Mucosa of rectum (tissue), 2 donors: ENCODE data around the gene TSPAN32.
A peak's percentile ranks its signal among the peaks of the same experiment; 100 is the strongest.

Experiments used
- H3K27ac ChIP-seq, 2 donors: one replicate each; pipeline ENCODE4 v1.7.0; 2013; ENCODE audit warnings: inconsistent platforms in 2 of 2, low read depth in 2 of 2, low read length in 2 of 2
- H3K27me3 ChIP-seq, 2 donors: one replicate each; pipeline ENCODE4 v1.7.0; 2013; ENCODE audit warnings: low read length in 2 of 2; ENCODE audit not compliant: control insufficient read depth in 2 of 2, insufficient read depth in 2 of 2
- H3K36me3 ChIP-seq, 2 donors: one replicate each; pipeline ENCODE4 v1.7.0; 2013; ENCODE audit warnings: low read length in 2 of 2; ENCODE audit not compliant: control insufficient read depth in 2 of 2, insufficient read depth in 2 of 2
- H3K4me1 ChIP-seq, 2 donors: one replicate each; pipeline ENCODE4 v1.7.0; 2013; ENCODE audit warnings: low read length in 2 of 2, mild to moderate bottlenecking in 1 of 2; ENCODE audit not compliant: control insufficient read depth in 2 of 2, insufficient read depth in 2 of 2
- H3K4me3 ChIP-seq, 2 donors: one replicate each; pipeline ENCODE4 v1.7.0; 2013; ENCODE audit warnings: low read length in 2 of 2
- H3K9ac ChIP-seq, 2 donors: one replicate each; pipeline ENCODE4 v1.7.0; 2013; ENCODE audit warnings: low read length in 2 of 2, low read depth in 1 of 2, mild to moderate bottlenecking in 1 of 2
- H3K9me3 ChIP-seq, 2 donors: one replicate each; pipeline ENCODE4 v1.7.0; 2013; ENCODE audit warnings: low read length in 2 of 2; ENCODE audit not compliant: control insufficient read depth in 2 of 2
- donor health status: healthy.
- donor health status: Normal muscosa, but diverticular disease.

TSPAN32 gene, protein sequence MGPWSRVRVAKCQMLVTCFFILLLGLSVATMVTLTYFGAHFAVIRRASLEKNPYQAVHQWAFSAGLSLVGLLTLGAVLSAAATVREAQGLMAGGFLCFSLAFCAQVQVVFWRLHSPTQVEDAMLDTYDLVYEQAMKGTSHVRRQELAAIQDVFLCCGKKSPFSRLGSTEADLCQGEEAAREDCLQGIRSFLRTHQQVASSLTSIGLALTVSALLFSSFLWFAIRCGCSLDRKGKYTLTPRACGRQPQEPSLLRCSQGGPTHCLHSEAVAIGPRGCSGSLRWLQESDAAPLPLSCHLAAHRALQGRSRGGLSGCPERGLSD

DNA sequence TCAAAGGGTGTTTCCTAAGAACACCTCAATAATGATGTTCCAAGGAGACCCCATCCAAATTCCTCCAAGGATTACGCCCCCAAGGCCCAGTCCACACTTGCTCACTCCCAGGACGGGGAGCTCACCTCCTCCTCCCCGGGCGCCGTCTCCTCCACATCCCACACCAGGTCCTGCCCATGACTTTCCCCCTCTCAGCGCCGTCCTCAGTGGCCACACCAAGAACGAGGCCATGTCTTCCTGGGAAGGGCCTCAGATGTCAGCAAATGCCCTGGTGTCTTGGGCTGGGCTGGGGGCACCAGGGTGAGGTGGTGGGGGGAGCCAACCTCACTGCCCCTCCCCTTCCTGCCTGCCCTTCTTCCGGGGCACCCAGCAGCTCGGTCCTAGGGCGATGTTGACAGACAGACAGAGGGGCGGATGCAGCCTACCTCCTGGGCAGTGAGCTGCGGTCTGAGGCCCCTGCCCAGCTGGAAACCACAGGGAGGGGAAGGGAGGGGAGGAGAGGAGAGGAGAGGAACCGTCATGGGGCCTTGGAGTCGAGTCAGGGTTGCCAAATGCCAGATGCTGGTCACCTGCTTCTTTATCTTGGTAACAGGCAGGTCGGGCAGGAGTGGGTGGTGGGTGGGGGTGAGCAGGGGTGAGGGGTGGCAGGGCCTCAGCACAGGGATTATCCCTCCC lies at the start of gene TSPAN32, which contains the start of gene C11orf21:
Gene TSPAN32 (plus strand): TSS at position 383 of the 675 bp plus-strand sequence. CDS start 137 bp downstream, at position 520.
Gene C11orf21 (minus strand): TSS at position 288 of the 675 bp plus-strand sequence. CDS start 110 bp downstream, at position 178.
- no peaks in the 10 kb centered on the region for H3K36me3 ChIP-seq
- peak within 1 kb of the TSS in 1 of 2 donors; percentile 24 for H3K9ac ChIP-seq
- H3K9me3 ChIP-seq, result no peaks in the 10 kb centered on the region
- no peaks in the 10 kb centered on the region for H3K27me3 ChIP-seq
- peak within 1 kb of the TSS in 1 of 2 donors; percentile 56 for H3K4me3 ChIP-seq
- H3K4me1 ChIP-seq, result peaks cover 7 to 18% of the 10 kb centered on the region in 2 donors
- peak within 1 kb of the TSS in 1 of 2 donors; percentile 58 for H3K27ac ChIP-seq

DNA sequence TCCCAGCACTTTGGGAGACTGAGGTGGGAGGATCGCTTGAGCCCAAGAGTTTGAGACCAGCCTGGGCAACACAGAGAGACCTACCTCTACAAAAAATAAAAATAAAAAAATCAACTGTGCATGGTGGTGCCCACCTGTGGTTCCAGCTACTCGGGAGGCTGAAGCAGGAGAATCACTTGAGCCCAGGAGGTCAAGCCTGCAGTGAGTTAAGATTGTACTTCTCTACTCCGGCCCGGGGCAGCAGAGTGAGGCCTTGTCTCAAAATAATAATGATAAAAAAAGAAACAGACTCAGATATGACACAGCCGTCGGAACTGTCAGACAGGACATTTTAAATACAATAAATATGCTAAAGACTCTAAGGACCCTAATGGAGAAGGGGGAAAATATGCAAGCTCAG lies 49.8 kb upstream of the TSPAN32 start:
- H3K36me3 ChIP-seq, result no peaks in the 10 kb centered on the region
- no peaks in the 10 kb centered on the region for H3K9me3 ChIP-seq
- no peak overlapping the region for H3K4me3 ChIP-seq
- H3K27me3 ChIP-seq, result no peaks in the 10 kb centered on the region
- no peak overlapping the region for H3K27ac ChIP-seq
- no peak overlapping the region for H3K9ac ChIP-seq
- H3K4me1 ChIP-seq, result no peaks in the 10 kb centered on the region

DNA sequence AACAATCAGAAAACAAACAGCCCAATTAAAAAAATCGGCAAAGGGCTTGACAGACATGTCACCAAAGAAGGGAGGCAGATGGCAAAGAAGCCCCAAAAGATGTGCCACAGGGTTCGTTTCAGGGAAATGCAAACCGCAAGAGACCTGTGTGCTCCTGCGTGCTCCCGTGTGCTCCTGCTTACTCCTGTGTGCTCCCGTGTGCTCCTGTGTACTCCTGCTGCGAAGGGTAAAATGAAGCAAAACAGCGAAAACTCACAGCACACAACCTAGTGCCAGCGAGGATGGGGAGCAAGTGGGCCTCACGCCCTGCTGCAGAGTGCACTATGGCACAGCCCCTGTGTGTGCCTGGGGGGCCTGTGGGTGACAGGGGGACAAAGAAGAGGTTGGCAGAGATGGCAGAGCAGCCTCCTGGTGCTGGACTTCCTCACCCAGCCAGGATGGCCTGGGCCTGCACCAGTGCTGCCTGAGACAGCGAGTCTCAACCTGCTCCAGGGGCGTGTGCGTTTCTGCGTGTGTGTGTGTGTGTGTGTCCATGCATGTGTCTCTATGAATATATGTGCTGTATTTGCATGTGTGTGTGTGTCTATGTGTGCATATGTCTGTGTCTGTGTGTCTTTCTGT lies 45.4 kb upstream of the TSPAN32 start:
- no peak overlapping the region for H3K4me3 ChIP-seq
- no peak overlapping the region for H3K27ac ChIP-seq
- no peak overlapping the region for H3K9ac ChIP-seq
- H3K27me3 ChIP-seq, result no peaks in the 10 kb centered on the region
- H3K4me1 ChIP-seq, result no peaks in the 10 kb centered on the region
- no peaks in the 10 kb centered on the region for H3K36me3 ChIP-seq
- no peaks in the 10 kb centered on the region for H3K9me3 ChIP-seq

DNA sequence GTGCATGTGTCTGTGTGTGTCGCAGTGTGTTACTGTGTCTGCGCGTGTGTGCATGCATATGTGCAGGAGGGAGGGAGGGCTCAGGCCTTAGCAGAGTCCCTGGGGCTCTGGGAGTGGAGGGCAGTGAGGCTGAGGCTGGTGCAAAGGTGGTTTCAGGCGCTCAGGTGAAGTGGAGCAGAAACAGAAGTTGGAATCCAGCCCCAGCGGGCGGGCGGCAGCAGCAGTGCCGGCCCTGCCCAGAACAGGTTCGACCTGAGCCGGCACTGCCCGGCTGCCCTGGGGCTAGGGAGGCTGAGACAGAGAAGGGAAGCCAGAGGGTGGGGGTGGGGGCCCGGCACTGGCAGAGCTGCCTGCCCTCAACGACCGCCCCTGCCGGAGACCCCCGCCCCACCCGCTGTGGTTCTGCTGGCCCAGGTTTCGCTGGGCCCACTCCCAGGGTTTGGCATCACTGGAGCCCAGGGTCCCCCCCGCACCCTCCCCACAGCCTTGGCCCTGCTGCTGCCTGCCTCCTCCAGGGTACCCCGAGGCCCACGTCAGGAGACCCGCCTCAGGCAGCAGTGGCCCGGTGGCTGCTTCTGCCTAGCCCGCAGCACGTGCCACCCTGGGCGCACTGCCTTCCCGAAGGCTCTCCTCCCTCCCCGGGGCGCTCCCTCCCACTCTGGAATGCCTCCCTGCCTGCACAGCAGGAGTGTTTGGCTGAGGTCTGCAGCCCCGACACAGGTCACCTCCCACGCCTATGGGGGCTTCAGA lies 44.7 kb upstream of the TSPAN32 start:
- Histone ChIP-seq H3K9ac (no peak overlapping the region), H3K27me3 (no peaks in the 10 kb centered on the region), H3K36me3 (no peaks in the 10 kb centered on the region), H3K27ac (no peak overlapping the region), H3K4me1 (no peaks in the 10 kb centered on the region), H3K4me3 (no peak overlapping the region), H3K9me3 (no peaks in the 10 kb centered on the region)

DNA sequence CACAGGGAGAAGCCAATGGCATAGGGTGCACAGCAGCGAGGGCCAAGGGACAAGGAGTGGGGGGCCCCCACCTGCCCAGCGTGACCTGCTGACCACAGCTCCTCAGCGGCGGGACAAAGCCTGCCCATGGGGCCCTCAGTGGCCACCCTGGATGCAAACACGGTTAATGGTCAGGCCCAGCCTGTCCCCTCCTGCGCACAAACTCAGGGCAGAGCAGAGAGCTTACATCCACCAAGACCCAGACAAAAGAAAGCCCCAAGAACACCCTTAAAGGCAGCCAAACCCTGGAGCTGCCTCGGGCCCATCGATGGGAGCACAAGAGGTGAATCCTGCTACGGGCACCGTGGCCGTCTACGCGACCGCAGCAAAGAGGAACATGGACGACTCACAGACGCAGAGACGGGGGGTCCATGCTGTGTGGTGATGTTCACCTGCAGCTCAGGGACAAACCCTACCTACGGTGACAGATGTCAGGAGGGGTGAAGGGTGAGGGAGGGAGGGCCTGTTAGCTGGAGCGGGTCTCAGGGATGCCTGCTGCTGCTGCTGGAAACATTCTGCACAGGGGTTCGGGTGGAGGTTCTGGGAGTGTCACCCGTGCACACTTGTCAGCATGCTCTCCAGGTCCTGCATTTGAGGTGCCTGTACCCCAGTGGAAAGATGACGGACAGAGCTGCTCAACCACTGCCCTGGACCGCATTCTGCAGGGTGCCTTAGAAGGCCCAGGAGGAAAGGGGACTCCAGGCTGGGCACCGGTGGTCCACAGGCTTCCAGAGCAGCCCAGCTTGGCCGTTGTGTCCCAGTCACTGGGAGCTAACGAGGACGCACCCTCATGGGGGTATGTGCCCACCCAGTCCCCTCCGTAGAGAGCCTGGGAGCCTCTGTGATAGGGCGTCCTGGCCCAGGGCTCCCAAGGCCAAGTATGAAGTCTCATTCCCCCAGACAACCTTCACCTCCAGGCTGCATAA lies 43.0 kb upstream of the TSPAN32 start:
- Histone ChIP-seq H3K4me1 (no peaks in the 10 kb centered on the region), H3K27ac (no peak overlapping the region), H3K4me3 (no peak overlapping the region), H3K9me3 (no peaks in the 10 kb centered on the region), H3K27me3 (no peaks in the 10 kb centered on the region), H3K9ac (no peak overlapping the region), H3K36me3 (no peaks in the 10 kb centered on the region)

DNA sequence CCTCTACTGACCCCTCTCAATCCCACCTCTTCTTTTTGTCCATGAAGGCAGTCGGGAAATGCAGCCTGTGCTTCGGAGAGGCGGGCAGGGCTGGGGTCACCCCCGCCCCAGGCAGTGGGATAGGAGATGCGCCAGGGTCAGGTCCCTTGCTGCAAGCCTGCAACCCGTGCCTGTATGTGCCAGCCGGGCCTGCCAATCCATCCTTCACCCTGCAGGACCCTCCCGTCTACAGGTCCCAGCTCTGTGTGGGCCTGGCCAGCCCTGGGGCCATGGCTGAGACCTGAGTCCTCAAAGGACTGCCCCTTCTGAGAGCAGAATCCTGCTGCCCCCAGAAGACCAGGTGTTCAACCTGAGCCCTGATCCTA lies 42.4 kb upstream of the TSPAN32 start:
- H3K36me3 ChIP-seq, result no peaks in the 10 kb centered on the region
- H3K4me3 ChIP-seq, result no peak overlapping the region
- H3K4me1 ChIP-seq, result no peaks in the 10 kb centered on the region
- no peaks in the 10 kb centered on the region for H3K9me3 ChIP-seq
- H3K27me3 ChIP-seq, result no peaks in the 10 kb centered on the region
- no peak overlapping the region for H3K27ac ChIP-seq
- no peak overlapping the region for H3K9ac ChIP-seq

DNA sequence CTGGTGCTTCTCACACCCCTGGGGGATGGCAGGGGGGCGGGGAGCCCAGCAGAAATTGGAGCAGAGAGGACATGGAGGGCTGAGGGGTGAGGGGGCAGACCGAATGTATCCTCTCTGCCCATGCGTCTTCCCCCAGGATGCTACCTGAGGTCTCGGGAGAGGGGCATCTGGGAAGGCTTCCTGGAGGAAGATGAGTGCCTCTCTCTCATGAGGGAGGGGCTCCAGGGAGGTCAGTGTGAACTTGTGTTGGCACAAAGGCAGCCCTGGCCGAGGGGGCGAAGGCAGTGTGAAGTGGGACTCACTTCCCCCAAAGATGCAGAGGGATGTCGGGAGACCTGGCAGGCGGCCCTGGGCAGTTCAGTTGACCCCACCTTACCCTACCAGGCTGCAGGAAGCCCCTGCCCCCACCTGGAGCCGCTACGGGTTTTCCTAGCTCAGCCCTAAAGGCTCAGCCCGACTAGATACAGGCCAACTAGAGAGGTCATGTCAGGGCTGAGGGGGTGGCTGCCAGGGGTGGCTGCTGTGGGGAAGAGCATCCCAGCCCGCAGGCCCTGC lies 41.8 kb upstream of the TSPAN32 start:
- Histone ChIP-seq H3K9ac (no peak overlapping the region), H3K27ac (no peak overlapping the region), H3K4me1 (no peaks in the 10 kb centered on the region), H3K27me3 (no peaks in the 10 kb centered on the region), H3K36me3 (no peaks in the 10 kb centered on the region), H3K4me3 (no peak overlapping the region), H3K9me3 (no peaks in the 10 kb centered on the region)

DNA sequence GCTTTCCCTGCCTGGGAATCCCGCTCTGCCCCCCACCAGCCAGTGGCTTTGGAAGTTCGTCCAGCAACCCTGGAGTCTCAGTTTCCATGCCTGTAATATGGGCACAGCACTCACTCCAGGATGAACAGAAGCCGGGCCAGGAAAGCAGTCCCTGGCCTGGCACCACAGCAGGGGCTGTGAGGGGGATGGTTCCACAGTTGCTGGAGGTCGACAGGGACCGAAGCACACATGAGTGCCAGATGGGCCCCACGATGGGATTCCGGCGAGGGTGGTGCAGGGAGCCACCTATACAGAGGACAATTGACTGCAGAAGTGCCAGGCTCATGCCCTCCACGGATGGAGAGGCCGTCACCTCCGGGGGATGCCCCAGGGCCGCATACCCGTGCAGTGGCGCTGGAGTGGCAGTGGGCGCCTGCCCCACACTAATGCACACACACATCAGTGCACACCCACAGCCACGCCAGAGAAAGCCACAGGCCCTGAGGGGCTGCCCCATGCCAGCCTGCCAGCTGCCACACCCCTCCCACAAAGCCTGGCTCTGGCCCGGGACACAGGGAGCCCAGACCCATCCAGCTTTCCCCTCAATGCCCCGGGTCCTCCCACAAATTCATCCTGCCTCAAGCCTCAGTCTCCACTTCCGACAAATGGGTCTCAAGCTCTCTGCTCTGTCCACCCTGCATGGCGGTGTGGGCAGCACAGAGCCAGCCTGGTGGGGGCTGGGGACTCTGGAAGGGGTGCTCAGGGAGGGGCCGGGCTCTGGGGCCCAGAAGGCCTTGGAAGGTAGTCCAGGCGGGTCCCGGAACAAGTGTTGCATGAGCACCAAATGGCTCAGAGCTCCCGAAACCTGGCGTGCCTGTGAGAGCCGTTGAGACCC lies 41.1 kb upstream of the TSPAN32 start:
- Histone ChIP-seq H3K9ac (no peak overlapping the region), H3K9me3 (no peaks in the 10 kb centered on the region), H3K27me3 (no peaks in the 10 kb centered on the region), H3K27ac (no peak overlapping the region), H3K4me1 (peaks cover 0 to 2% of the 10 kb centered on the region in 2 donors), H3K4me3 (no peak overlapping the region), H3K36me3 (no peaks in the 10 kb centered on the region)
